Uterus (tissue), 4 donors: ENCODE data around the gene RAC2. TPM values are rescaled to one million over a fixed set of nuclear protein-coding genes. Genes with fewer than 3 reads are reported as not detected.
"Not testable (repeated sequence)": the region's sequence is repeated elsewhere in the genome, so short reads cannot be mapped to it uniquely, and the experiment has no call there.

Experiments
- DNase-seq, 2 donors: peaks; one replicate each; pipeline ENCODE4 v3.0.0-alpha.2; 2019 to 2020
- H3K27ac ChIP-seq, 2 donors: fragments of 200-600 bp; sonication (generic); 1 replicate in 1 of 2; 2 replicates in 1 of 2; pipeline ENCODE4 v1.5.1; 2016 to 2018
- H3K27me3 ChIP-seq, 2 donors: fragments of 200-600 bp; sonication (generic); one replicate each; pipeline ENCODE4 v1.5.1; 2018 to 2019; ENCODE audit warnings: control low read depth in 1 of 2
- H3K36me3 ChIP-seq, 2 donors: fragments of 200-600 bp; sonication (generic); one replicate each; pipeline ENCODE4 v1.5.1; 2019; ENCODE audit warnings: control low read depth in 1 of 2
- H3K4me1 ChIP-seq, 2 donors: fragments of 200-600 bp; sonication (generic); one replicate each; pipeline ENCODE4 v1.5.1; 2018 to 2019; ENCODE audit warnings: control low read depth in 1 of 2
- H3K4me3 ChIP-seq, 2 donors: fragments of 200-600 bp; sonication (generic); 1 replicate in 1 of 2; 2 replicates in 1 of 2; pipeline ENCODE4 v1.5.1; 2018 to 2019; ENCODE audit warnings: mild to moderate bottlenecking in 1 of 2
- H3K9me3 ChIP-seq, 2 donors: fragments of 200-600 bp; sonication (generic); one replicate each; pipeline ENCODE4 v1.5.1; 2019; ENCODE audit warnings: control low read depth in 1 of 2
- POLR2A ChIP-seq, 2 donors: fragments of 450-650 bp; IDR thresholded peaks; one replicate each; pipeline ENCODE4 v1.6.1; 2016; ENCODE audit warnings: antibody characterized with exemption in 2 of 2, mild to moderate bottlenecking in 1 of 2, moderate library complexity in 1 of 2
- intact Hi-C: fragments of 100-400 bp; cut with DNase I; formaldehyde crosslinking; loops from one replicate; pipeline ENCODE4 v1.15.1; 2023; ENCODE audit warnings: low total_unique reads
- total RNA-seq, 4 donors: library from RNA; depleted of rRNA in 3 of 4; stranded (reverse); fragments of >200 nt in 3 of 4; gene quantifications; one replicate each; pipeline versions ENCODE4 v1.1.0 to v1.2.4, GENCODE V29; 2014 to 2023
- TF ChIP-seq, protein P1 (sequence below), 4 experiments: fragments of 200-600 bp in 2 of 4; fragments of 450-650 bp in 2 of 4; sonication (generic) in 2 of 4; IDR thresholded peaks; one replicate each; pipeline ENCODE4 v1.5.1; 2016 to 2019; ENCODE audit warnings: antibody characterized with exemption in 4 of 4, mild to moderate bottlenecking in 2 of 4, moderate library complexity in 1 of 4
- donor health status: DM: yes; HTN: yes; CAD: no.

RAC2 gene
- total RNA-seq, 4 donors from 2014 or later, result 2.4 to 6.7 (median 4.5) TPM

DNA sequence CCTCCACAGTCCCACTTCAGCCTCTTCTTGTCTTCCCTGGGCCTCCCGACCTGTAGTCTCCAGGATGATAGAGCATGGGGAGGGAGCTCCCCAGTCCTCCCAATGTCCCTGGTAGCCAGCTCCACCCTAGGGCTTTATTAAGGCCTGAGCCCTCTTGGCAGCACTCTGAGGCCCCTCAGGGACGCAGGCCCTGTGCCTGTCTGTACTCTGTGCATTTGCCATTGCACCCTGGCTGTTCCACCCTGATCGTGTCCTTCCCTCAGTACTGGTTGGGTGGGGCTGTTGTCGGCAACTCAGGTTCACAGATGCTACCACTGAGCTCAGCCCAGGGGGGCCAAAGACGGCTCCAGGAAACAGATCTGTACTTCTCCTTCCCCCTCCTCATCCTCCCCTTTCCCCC, 39.0 kb downstream of the RAC2 start:
- H3K27me3 ChIP-seq, result no peaks in the 10 kb centered on the region
- no peak for DNase-seq
- H3K27ac ChIP-seq, result no peak overlapping the region
- H3K4me3 ChIP-seq, result no peak overlapping the region
- TF ChIP-seq, protein P1, sequence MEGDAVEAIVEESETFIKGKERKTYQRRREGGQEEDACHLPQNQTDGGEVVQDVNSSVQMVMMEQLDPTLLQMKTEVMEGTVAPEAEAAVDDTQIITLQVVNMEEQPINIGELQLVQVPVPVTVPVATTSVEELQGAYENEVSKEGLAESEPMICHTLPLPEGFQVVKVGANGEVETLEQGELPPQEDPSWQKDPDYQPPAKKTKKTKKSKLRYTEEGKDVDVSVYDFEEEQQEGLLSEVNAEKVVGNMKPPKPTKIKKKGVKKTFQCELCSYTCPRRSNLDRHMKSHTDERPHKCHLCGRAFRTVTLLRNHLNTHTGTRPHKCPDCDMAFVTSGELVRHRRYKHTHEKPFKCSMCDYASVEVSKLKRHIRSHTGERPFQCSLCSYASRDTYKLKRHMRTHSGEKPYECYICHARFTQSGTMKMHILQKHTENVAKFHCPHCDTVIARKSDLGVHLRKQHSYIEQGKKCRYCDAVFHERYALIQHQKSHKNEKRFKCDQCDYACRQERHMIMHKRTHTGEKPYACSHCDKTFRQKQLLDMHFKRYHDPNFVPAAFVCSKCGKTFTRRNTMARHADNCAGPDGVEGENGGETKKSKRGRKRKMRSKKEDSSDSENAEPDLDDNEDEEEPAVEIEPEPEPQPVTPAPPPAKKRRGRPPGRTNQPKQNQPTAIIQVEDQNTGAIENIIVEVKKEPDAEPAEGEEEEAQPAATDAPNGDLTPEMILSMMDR (IDR thresholded peaks at IDR 0.05), result no peak
- TF ChIP-seq POLR2A (IDR thresholded peaks at IDR 0.05), result no peak
- intact Hi-C loops, result no loop called here
- no peaks in the 10 kb centered on the region for H3K9me3 ChIP-seq
- no peaks in the 10 kb centered on the region for H3K4me1 ChIP-seq
- no peaks in the 10 kb centered on the region for H3K36me3 ChIP-seq

DNA sequence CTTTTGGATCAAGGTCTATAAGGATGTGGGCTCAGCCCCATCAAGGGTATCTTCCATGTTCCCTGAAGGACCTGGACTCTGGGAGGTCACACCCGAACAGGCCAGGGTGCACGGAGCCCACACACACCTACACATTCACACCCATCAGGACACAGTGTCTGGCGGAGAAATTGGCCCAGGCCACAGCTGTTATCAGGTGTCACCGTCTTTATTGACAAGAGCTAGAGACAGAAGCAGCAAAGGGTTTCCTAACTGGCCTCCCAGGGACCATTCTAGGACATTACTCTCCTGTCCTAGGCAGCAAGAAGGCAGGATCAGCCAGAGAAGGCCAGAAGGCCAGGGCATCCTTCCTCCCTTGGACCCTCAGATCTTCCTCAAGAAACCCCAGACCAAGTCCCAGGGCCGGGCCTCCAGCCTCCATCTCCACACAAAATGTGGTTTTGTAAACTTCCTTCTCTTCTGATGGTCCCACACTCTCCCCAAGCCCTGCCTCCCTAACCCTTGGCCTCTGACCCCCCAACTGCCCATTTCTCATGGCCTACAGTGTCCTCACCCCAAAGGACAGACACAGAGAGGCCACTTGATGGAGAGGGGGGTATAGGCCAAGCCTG, 39.9 kb downstream of the RAC2 start:
- Histone ChIP-seq H3K27me3 (no peaks in the 10 kb centered on the region), H3K27ac (no peak overlapping the region), H3K9me3 (no peaks in the 10 kb centered on the region), H3K4me1 (peaks cover 0 to 3% of the 10 kb centered on the region in 2 donors), H3K4me3 (no peak overlapping the region), H3K36me3 (no peaks in the 10 kb centered on the region)
- intact Hi-C loops, result loop anchor here (5.0 kb wide), 1 partner anchor 37 kb away; no protein-coding TSS in a partner anchor
- TF ChIP-seq, protein P1 (IDR thresholded peaks at IDR 0.05), result no peak
- TF ChIP-seq POLR2A (IDR thresholded peaks at IDR 0.05), result no peak
- DNase-seq, result no peak

DNA sequence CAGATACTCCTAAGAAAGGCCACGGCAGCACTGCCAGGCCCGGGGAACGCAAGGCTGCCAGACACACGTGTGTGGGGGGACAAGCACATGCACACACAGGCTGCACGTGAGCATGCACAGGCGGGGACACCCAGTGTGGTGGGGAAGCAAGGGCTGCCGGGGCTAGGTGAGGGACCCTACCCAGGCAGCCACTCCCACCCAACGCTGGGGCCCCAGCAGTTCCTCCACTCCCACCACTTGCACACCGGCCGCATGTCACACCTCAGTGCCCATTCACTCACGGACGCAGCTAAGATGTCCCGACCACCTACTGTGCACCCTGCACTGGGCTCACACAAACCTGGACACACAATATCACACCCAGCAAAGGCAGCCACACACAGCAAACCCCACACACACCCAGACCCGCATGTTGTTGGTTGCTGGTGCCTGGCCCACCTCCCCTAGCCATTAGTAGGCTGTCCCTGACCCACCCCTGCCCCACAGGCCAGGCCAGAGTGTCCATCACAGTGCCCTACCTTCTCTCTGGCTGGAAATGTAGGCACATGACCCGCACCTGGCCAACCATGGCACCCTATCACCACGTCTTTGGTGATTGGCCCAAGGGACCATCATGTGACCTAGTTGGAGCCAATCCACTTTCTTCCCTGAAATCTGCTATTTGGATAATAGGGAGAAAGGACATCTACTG, 40.6 kb downstream of the RAC2 start:
- Histone ChIP-seq H3K36me3 (no peaks in the 10 kb centered on the region), H3K4me3 (no peak overlapping the region), H3K9me3 (no peaks in the 10 kb centered on the region), H3K27ac (no peak overlapping the region), H3K4me1 (peaks cover 0 to 3% of the 10 kb centered on the region in 2 donors), H3K27me3 (no peaks in the 10 kb centered on the region)
- intact Hi-C loops, result loop anchor here (5.0 kb wide), 1 partner anchor 36 kb away; no protein-coding TSS in a partner anchor
- TF ChIP-seq POLR2A (IDR thresholded peaks at IDR 0.05), result no peak
- TF ChIP-seq, protein P1 (IDR thresholded peaks at IDR 0.05), result no peak
- DNase-seq, result no peak

DNA sequence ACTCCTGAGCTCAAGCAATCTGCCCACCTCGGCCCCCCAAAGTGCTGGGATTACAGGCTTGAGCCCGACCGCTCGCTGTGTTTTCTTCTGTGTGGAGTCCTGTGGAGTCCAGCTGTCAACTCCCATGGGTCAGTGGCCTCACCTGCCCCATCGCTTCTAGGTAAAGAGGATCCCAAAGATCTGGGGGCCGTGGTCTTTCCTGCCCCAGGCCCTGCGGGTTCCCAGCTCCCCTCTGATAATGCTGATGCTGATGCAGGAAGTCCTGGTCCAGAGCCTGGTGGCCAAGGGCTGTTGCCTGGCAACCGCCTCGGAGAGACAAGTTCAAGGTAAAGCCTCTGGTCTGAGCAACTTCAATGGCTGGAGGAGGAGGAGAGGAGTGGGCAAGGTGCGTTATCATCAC, 41.4 kb downstream of the RAC2 start:
- no peak overlapping the region for H3K27ac ChIP-seq
- H3K36me3 ChIP-seq, result no peaks in the 10 kb centered on the region
- H3K9me3 ChIP-seq, result no peaks in the 10 kb centered on the region
- peaks cover 5 to 8% of the 10 kb centered on the region in 2 donors for H3K4me1 ChIP-seq
- H3K27me3 ChIP-seq, result no peaks in the 10 kb centered on the region
- no peak for TF ChIP-seq POLR2A (IDR thresholded peaks at IDR 0.05)
- TF ChIP-seq, protein P1 (IDR thresholded peaks at IDR 0.05), result no peak
- no peak for DNase-seq
- intact Hi-C loops, result loop anchor here (5.0 kb wide), 1 partner anchor 35 kb away; no protein-coding TSS in a partner anchor
- no peak overlapping the region for H3K4me3 ChIP-seq

DNA sequence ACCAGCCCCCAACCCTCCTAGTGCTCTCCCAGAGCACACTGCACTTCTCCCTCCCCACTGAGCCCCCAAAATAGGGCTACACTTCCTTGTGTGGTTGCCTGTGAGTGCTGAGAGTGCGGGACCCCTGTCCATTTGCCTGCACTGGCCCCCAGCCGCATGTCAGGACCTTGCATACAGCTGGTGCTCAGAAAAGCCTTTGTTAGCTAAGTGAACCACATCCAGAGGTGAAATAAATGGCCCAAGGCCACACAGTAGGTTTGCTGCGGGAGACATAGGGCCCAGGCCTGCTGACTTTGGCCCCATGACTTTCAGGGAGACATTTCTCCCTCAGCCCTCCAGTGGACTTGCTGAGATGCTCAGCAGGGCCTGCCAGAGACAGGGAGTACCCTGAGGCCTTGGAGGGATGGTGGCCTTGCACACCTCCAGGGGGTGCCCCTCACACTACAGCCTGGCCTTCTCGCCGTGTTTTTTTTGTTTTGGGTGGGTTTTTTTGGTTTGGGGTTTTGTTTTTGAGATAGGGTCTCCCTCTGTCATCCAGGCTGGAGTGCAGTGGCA, 42.0 kb downstream of the RAC2 start:
- TF ChIP-seq, protein P1 (IDR thresholded peaks at IDR 0.05), result no peak
- no peak for TF ChIP-seq POLR2A (IDR thresholded peaks at IDR 0.05)
- no peaks in the 10 kb centered on the region for H3K27me3 ChIP-seq
- H3K9me3 ChIP-seq, result no peaks in the 10 kb centered on the region
- DNase-seq, result no peak
- no peaks in the 10 kb centered on the region for H3K36me3 ChIP-seq
- no peak overlapping the region for H3K4me3 ChIP-seq
- intact Hi-C loops, result loop anchor here (5.0 kb wide), 1 partner anchor 35 kb away; no protein-coding TSS in a partner anchor
- H3K27ac ChIP-seq, result no peak overlapping the region
- peaks cover 11 to 13% of the 10 kb centered on the region in 2 donors for H3K4me1 ChIP-seq

DNA sequence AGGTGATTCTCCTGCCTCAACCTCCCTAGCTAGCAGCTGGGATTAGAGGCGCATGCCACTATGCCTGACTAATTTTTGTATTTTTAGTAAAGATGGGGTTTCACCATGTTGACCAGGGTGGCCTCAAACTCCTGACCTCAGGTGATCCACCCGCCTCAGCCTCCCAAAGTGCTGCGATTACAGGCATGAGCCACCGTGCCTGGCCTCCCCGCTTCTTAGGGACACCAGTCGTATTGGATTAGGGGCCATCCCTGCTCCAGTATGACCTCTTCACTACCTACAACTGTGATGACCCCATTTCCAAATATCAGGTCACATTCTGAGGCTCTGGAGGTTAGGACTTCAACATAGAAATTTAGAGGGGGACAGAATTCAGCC, 42.6 kb downstream of the RAC2 start:
- not testable (repeated sequence) for DNase-seq, H3K27me3 ChIP-seq, H3K9me3 ChIP-seq, H3K4me3 ChIP-seq, H3K27ac ChIP-seq, H3K36me3 ChIP-seq
- intact Hi-C loops, result loop anchor here (5.0 kb wide), 1 partner anchor 34 kb away; no protein-coding TSS in a partner anchor
- peaks cover 14 to 19% of the 10 kb centered on the region in 2 donors for H3K4me1 ChIP-seq
